Effector CD8-positive, alpha-beta T cell (primary cell): Measurements from ENCODE around the gene RB1.
"Not testable (repeated sequence)": the region's sequence is repeated elsewhere in the genome, so short reads cannot be mapped to it uniquely, and the experiment has no call there.

Source experiments
- DNase-seq: peaks from one replicate; lab custom pipeline; 2025; lab: John Stamatoyannopoulos, UW

RB1 gene

DNA sequence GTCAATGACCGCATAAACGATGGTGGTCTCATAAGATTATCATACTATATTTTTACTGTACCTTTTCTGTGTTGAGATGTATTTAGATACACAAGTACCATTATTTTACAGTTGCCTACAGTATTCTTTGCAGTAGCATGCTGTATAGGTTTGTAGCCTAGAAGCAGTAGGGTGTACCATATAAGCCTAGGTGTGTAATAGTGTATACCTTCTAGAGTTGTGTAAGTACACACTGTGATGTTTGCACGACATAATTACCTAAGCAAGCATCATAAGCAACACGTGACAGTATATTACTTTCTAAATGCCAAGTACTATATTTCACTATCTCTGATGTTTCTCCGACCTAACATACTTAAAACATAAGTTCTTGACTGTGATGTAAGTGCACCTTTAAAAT, 106.6 kb downstream of the RB1 start:
- DNase-seq = no peak

DNA sequence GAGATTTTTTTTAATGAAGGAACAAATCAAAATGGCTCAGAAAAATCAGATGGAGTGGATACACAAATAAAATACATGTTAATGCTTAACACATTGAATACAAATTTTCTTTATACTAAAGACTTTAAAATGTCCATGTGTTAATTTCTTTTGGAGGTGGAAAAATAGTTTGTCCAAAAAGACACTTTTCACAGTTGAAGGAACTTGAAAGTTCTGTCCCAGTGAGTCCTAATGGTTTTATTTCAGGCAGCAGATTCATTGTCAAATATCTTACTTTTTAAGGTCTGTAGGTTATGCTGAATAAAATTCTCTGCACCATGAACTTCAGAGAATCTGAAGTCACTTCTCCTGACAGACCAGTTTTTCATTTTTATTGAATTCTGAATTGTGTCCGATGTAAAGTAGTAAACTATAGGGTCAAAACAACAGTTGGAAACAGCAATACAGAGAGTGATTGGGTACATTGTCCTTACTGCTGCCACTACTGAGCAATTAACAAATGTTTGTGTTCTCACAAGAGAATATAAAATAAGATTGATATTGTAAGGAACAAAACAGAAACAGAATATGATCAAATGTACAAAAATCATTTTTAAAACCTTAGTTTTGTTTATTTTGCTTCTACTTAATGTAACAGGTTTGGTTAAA, 107.7 kb downstream of the RB1 start:
- no peak for DNase-seq

DNA sequence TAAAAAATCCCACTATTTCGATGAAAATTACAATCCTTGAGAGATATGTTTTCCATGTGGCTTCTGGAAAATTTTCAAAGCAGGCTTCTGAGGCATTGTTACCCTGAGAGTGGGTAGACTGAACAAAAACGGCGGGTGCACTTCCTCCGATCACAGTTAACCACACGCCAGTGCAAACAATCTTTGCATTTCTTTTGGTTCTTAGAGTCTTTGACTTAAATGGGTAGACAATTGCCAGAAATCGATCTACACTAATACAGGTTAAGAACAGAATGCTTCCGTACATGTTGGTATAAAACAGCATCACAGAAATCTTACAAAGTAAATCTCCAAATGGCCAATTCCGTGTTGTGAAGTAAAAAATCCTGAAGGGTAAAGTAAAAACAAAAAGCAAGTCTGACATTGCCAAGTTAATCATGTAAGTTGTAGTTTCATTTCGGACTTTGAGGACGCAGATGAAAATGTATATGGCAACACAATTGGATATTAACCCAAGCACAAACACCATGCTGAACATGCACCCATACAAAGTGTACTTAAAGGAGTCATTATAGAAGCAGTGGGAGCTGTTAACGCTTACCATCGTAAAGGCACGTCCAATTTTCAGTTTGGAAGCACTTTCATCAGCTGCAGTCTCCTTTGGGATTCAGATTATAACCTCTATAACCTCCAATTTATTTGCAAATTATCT, 108.4 kb downstream of the RB1 start:
- no peak for DNase-seq

DNA sequence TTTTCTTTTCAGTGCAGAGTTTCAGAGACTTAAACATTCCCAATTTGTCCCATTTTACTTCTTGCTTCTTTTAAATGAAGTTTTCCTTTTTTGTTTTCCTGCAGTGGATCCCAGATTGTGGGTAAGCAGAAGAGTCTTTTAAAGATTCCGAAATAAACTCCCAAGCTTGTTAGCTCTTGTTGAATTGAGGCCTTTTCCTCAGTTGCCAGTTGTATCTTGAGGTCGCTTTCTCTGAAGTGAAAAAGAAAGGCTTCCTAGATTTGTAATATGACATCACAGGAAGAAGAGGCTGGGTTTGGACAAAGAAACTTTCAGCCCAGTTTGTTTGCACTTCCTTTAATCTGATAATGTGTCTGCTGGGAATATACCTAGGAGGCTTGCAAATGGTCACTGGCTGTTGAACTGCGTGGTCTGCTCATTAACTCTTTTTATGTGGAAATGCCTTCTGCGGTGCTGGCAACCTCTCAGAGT, 109.4 kb downstream of the RB1 start, which contains the start of gene LPAR6:
Gene LPAR6, minus strand, starts transcription at position 233 of the 471 bp plus-strand sequence. CDS start 690 bp downstream, outside the sequence.
- no peak for DNase-seq

DNA sequence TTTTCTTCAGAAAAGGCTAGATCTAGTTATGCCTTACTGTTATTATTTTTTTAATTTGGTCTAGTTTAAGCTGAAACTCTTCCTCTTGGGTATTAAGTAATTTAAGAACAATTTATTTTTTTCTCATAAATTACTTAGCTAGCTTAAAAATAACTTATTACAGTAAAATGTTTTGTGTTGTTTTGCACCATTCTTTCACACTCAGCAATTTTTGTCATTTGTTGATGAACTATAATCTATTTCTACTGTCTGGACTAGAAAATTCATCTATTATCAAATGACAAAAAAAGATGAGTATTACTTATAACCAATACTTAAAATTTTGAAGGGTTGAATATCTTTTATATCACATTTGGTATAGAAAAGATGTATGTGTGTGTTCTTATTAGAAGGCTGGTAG, 111.0 kb downstream of the RB1 start:
- DNase-seq = no peak

DNA sequence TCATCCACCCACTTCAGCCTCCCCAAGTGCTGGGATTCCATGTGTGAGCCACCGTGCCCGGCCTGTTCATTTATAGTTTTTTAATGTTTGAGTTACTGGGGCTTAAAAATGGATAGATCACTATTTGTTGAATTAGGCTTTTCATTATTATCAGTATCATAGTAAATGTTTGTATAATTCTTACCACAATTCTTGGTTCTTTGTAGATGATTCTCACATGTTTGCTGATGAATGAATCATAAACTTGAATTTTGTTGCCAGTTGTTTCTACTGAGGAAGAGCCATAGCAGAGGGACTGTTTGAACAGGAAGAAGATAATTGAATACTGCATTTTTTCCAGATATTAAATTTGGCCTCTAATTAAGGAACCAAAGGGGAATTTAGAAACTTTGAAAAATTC, 112.0 kb downstream of the RB1 start:
- no peak for DNase-seq

DNA sequence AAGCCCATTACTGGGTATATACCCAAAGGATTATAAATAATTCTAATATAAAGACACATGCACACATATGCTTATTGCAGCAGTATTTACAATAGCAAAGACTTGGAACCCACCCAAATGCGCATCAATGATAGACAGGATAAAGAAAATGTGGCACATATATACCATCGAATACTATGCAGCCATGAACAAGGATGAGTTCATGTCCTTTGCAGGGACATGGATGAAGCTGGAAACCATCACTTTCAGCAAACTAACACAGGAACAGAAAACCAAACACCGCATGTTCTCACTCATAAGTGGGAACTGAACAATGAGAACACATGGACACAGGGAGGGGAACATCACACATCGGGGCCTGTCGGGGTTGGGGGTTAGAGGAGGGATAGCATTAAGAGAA, 118.5 kb downstream of the RB1 start:
- not testable (repeated sequence) for DNase-seq

DNA sequence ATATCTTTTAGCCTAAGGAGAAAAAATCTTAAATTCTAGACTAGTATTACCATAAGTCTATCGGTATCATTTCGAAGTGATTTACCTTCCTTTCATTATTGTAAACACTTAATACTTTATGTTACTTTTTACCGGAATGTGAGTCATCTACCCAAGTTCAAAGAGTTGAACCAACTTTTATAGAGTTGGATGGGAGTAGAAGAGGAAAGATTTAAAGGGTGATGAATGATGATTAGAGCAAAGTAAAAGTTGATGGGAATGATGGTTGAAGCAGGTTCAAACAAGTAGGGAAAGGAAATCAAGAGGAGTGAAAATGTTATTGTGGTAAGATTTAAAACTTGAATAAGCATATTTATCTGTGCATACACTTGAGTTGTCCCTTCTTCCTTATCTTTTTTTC, 120.7 kb downstream of the RB1 start:
- no peak for DNase-seq

DNA sequence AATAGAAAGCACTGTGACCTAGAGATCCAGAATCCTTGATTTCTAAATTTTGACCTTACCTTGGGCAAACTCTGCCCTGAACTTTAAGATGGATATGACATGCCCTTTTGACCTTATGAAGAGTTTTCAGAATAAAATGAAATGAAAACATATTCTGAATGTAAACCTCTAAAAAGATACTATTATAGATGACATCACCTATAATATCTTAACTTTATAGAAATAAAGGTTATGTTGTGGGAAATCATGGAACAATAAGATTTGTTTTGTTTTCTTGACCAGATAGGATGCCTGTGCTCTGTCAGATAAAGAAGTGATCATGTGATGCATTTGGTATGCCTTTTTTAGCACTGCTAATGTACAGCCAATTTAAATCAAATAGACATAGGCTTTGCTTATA, 122.5 kb downstream of the RB1 start:
- no peak for DNase-seq

DNA sequence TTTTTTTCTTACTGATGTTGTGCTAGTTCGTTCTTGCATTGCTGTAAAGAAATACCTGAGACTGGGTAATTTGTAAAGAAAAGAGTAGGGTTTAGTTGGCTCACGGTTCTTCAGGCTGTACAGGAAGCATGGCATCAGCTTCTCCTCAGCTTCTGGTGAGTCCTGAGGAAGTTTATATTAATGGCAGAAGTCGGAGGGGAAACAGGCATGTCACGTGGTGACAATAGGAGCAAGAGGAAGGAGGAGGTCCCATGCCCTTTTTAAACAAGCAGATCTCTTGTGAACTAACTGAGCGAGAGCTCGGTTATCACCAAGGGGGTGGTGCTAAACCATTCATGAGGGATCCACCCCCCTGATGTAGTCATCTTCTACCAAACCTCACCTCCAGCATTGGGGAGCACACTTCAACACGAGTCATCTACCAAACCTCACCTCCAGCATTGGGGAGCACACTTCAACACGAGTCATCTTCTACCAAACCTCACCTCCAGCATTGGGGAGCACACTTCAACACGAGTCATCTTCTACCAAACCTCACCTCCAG, 123.3 kb downstream of the RB1 start:
- DNase-seq = not testable (repeated sequence)

DNA sequence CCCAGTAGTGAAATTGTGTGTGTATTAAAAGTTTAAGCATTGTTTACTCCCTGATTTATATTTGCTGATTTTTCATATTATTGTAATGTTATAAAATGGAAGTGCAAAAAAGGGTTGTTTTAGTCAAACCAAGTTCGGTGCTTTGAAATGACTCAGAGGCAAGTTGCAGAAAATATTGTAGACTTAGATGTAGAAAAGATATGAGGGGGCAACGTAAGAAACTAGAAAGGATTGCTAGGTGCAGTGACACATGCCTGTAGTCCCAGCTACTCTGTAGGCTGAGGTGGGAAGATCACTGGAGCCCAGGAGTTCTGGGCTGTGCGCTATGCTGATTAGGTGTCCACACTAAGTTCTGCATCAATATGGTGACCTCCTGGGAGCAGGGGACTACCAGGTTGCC, 125.5 kb downstream of the RB1 start:
- DNase-seq = no peak

DNA sequence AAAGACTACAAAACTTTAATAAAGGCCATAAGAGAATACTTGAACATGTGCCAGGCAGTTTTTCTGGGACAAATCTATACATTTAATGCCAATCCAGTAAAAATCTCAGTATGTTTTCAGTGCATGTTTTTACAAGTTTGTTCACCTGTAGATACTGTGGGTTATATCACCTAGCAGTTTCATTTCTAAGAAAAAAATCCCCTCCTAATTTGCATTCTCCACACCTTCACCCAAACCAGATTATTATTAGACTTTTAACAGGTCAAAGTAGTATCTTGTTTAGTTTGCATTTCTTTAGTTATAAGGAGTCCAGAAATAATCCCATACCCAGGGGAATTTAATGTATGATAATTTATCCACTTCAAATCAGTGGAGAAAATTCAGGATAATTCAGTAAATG, 126.3 kb downstream of the RB1 start:
- no peak for DNase-seq

DNA sequence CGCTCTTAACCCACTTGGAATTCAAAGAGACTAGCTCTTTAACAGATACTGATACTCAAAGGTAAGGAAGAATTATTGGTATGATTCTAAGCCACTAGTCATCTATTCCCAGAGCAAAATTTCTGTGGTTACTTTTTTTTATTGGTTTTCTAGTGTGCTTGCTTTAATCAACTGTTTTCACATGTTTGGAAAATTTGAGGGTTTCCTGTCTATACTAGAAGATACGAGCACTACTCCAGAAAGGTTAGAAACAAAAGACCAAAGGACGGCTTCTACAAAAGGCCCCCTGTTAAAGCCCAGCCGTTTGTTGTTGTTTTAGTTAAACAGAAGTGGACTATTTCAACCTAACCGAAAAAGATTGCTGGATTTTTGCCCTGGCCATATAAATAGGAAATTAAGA, 127.9 kb downstream of the RB1 start:
- DNase-seq = no peak

DNA sequence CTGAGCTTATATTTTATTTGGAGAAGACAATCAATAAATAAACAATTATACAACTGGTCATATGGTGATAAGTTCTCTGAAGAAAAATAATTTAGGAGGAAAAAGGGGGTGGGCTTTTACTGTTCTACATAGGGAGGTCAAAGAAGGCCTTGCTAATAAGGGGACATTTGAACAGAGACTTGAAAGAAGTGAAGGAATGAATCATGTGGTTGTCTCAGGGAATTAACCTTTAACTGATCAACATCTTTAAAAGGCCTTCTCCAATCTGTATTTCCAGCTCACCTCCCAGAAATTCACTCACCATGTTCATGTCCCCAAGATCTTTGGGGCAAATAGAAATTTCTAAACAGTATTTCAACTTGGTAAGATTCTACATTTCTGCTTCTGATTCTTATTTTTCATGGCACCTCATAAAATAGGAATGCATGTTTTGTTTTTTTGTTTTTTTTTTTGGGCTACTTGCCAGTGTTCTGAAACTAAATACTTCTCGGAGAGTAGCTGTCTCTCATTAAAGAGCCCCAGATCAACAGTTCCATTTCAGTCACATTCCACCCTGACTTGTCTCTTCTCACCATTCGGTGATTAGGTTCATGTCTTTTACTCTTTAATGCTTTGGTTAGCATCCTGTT, 128.6 kb downstream of the RB1 start:
- DNase-seq = no peak

DNA sequence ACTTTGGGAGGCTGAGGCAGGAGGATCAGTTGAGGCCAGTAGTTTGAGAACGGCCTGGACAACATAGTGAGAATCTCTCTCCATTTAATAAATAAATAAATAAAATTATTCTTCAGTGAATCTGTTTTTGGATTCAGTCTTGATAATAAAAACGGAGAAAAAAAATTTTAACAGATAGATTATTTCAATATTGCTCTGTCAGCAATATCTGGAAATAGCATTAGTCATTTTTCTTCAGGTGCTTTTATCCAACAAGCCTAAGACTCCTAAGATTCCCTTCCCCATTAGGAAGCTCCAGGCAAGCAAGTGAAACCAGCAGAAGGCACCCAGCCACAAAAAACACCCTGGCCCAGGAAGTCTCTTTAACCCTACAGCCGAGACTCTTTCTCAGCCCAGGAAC, 130.6 kb downstream of the RB1 start:
- no peak for DNase-seq

DNA sequence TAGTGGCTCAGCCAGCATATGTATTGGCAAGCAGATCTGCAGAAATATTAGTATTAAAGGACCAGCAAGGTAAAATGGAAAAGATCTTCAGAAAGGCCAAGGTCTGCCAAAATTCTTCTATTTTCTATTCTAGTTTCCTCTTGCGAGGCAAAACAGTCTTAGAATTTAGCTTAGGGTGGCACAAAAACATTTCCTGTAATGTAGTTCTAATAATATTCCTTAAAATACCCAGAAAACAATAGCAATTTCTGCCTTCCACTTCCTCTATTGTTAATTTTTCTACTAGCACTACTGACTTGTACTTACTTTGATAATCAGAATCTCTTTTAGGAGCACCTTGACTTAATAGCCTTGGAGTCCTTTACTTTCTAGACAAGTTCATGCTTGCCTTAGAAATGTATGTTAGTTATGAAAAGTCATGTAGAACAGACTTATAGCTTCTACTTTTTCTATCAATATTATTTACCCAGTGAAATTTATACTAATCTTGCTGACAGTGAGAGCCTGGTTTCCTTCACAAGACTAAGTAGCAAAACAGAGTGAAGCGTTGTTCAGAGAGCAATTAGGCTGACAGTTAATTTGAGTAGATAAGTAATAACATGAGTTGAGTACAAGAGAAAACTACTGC, 133.2 kb downstream of the RB1 start:
- DNase-seq = no peak

DNA sequence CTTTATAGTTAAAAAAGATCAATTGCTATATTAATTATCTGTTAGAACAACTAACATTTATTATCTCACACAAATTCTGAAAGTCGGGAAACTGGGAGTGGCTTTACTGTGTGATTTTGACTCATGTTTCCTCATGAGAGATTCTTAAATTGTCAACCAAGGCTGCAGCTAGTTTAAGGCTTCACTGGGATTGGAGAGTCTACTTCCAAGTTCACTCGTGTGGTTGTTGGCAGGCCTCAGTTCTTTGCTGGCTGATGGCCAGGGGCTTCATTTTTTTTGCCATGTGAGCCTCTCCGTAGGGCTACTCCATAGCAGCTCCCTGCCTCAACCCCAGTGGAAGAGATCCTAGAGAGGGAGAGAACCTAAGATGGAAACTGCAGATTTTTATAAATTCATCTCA, 133.8 kb downstream of the RB1 start:
- no peak for DNase-seq

DNA sequence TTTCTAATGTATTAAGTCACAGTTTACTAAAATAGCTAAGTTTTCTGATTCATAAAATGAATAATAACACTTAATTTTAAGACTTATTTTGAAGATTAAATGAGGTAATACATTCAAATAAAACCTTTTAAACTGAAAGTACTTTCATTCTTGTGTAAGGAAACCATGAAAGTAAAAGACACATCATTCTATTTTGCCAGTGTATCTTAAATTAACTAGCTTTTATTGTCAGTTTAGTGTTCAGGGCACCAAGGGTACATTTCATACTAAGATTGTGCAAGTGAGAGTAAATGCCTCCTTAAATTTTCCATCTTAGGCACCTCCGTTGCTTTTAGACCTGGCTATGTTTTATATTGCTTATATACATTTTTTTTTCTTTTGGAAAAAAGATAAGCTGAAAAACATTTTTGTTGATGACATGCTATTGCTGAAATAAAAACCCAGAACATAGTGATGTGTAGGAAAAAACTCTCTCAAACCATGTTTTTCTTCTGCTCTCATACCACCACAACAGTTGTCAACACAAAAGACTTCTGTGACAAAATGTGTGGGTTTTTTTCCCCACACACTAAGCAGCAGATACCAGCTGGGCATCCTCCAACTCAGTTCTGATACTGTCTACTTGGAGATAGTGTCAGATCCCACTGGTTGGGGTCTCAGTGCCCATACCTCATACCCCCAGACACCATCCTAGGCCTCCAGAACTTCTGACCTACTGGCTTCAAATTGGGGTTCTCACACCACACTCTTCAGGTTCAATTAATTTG, 140.1 kb downstream of the RB1 start:
- no peak for DNase-seq

DNA sequence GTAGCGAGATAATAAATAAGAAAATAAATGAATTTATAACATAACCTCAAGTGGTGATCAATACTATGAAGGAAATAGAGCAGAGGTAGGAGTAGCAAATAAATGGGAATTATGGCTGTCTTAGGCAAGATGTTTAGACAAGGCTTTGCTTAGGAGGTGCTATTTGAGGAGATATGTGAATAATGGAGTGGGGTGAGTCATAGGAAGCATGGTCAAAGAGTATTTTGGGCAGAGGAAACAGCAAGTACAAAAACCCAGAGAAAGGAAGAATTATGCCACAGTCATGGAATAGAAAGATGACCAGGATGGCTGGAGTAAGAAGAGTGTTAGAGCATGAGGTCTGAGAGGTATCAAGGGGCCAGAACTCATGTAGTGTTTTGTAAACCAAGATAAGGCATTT, 142.9 kb downstream of the RB1 start:
- no peak for DNase-seq

DNA sequence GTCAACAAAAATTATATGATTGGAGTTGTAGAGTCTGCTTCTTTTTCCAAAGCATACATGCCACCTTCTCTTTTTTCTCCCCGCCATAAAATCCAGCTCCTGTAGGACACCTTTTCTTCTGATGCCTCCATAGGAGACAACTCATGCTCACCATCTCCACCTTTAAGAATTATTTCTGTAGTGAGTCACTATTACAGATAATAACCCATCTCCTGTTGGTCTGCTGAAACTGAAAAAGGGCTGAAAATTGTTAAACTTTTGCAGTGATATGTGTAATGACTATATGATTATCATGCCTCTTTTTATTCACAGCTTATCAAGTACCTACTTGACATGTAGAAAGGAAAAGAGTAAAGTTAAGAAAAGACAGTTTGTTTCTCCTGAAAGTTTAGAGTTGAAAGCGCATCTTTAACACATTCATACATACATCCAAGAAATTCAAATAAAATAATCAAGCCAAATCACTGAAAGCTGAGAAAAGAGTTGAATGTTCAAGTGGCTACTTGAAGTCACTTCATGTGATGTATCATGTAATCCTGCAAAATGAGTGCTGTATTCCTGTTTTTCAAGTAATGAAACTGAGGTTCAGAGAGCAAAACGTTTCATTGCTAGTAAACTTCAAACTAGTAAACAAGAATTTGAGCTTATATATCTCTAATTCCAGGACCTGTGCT, 144.9 kb downstream of the RB1 start:
- no peak for DNase-seq

DNA sequence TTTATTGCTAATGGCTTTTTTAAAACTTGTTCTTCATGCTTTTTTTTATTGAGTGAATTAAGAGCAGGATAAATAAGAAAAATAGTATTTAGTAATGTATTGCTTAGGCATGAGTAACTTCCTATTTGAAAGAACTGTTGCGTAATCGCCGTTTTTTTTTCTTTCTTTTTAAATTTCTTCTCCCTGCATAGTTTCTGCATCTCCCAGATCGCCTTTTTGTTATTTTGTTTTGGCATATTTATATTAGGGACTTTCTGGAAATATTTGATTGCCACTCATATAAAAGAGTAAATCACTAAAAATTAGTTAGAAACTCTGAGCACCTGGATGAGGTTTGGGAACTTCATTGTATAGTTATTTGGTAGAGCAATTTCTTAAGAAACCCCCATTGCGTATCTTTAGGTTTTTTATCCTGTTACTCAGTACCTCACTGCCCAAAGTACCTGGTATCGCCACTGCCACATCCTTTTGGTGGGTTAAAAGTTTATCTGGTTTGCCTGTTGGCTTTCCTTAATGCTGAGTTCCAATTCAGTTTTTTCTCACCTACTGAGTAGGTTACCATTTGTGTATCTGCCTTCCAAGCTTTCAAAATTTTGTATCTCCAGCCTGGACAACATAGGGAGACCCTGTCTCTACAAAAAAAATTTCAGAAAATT, 145.5 kb downstream of the RB1 start:
- DNase-seq = no peak
